H9 (cell line): ENCODE results near the gene TAF1. TPM values are rescaled to one million over a fixed set of nuclear protein-coding genes. Genes with fewer than 3 reads are reported as not detected.

Experiments used
- DNase-seq: peaks from one replicate; pipeline ENCODE4 v3.0.0-alpha.2; 2017
- H2AFZ ChIP-seq: one replicate; pipeline ENCODE4 v1.6.1; 2013; ENCODE audit warnings: mild to moderate bottlenecking, low read length, control low read depth, moderate library complexity
- H2AK5ac ChIP-seq: 2 replicates; pipeline ENCODE4 v1.6.1; 2013; ENCODE audit warnings: low read length, control low read depth, mixed read lengths; ENCODE audit not compliant: insufficient read length
- H2BK120ac ChIP-seq: one replicate; pipeline ENCODE4 v1.6.1; 2013; ENCODE audit warnings: low read depth, mild to moderate bottlenecking, low read length, control low read depth, inconsistent platforms; ENCODE audit not compliant: poor library complexity, severe bottlenecking
- H2BK12ac ChIP-seq: 2 replicates; pipeline ENCODE4 v1.6.1; 2013; ENCODE audit warnings: low read length, control low read depth, mixed read lengths, low read depth; ENCODE audit not compliant: insufficient read length
- H2BK15ac ChIP-seq: 2 replicates; pipeline ENCODE4 v1.6.1; 2013; ENCODE audit warnings: low read depth, low read length, control low read depth
- H2BK20ac ChIP-seq: one replicate; pipeline ENCODE4 v1.6.1; 2013; ENCODE audit warnings: low read depth, mild to moderate bottlenecking, low read length, control low read depth, inconsistent platforms; ENCODE audit not compliant: poor library complexity, severe bottlenecking
- H2BK5ac ChIP-seq: 2 replicates; pipeline ENCODE4 v1.6.1; 2013; ENCODE audit warnings: low read length, control low read depth, mixed read lengths; ENCODE audit not compliant: insufficient read length
- H3K14ac ChIP-seq: 2 replicates; pipeline ENCODE4 v1.6.1; 2013; ENCODE audit warnings: low read length, control low read depth; ENCODE audit not compliant: insufficient read depth
- H3K18ac ChIP-seq: 2 replicates; pipeline ENCODE4 v1.6.1; 2013; ENCODE audit warnings: low read depth, mild to moderate bottlenecking, mixed read lengths, low read length, control low read depth; ENCODE audit not compliant: insufficient read length
- H3K23ac ChIP-seq: 2 replicates; pipeline ENCODE4 v1.6.1; 2013; ENCODE audit warnings: low read length, control low read depth, mixed read lengths, low read depth; ENCODE audit not compliant: insufficient read length
- H3K23me2 ChIP-seq: 2 replicates; pipeline ENCODE4 v1.6.1; 2013; ENCODE audit warnings: low read depth, mild to moderate bottlenecking, mixed read lengths, low read length, control low read depth; ENCODE audit not compliant: insufficient read length, poor library complexity, severe bottlenecking
- H3K27ac ChIP-seq: 2 replicates; pipeline ENCODE4 v1.5.1; 2013; ENCODE audit warnings: low read length, control low read depth, mixed read lengths, low read depth; ENCODE audit not compliant: insufficient read length
- H3K27me3 ChIP-seq: 2 replicates; pipeline ENCODE4 v1.6.1; 2013; ENCODE audit warnings: low read length, control low read depth, inconsistent platforms; ENCODE audit not compliant: insufficient read depth
- H3K4ac ChIP-seq: 2 replicates; pipeline ENCODE4 v1.6.1; 2013; ENCODE audit warnings: low read depth, mild to moderate bottlenecking, control low read depth, inconsistent platforms, low read length, moderate library complexity
- H3K4me1 ChIP-seq: 2 replicates; pipeline ENCODE4 v1.6.1; 2013; ENCODE audit warnings: low read length, control low read depth, inconsistent platforms; ENCODE audit not compliant: insufficient read depth
- H3K4me2 ChIP-seq: 2 replicates; pipeline ENCODE4 v1.6.1; 2013; ENCODE audit warnings: low read length, control low read depth, mixed read lengths; ENCODE audit not compliant: insufficient read length, insufficient read depth
- H3K56ac ChIP-seq: 2 replicates; pipeline ENCODE4 v1.6.1; 2013; ENCODE audit warnings: low read depth, mild to moderate bottlenecking, mixed read lengths, low read length, control low read depth; ENCODE audit not compliant: insufficient read length
- H3K79me1 ChIP-seq: 2 replicates; pipeline ENCODE4 v1.6.1; 2013; ENCODE audit warnings: low read depth, mild to moderate bottlenecking, moderate library complexity, low read length, control low read depth, inconsistent platforms; ENCODE audit not compliant: insufficient read depth, poor library complexity, severe bottlenecking
- H3K79me2 ChIP-seq: 2 replicates; pipeline ENCODE4 v1.6.1; 2013; ENCODE audit warnings: low read length, control low read depth, inconsistent platforms; ENCODE audit not compliant: insufficient read depth
- H3K9ac ChIP-seq: 2 replicates; pipeline ENCODE4 v1.6.1; 2013; ENCODE audit warnings: low read length, control low read depth, mixed read lengths; ENCODE audit not compliant: insufficient read length; ENCODE audit errors: extremely low read depth
- H3K9me3 ChIP-seq: one replicate; pipeline ENCODE4 v1.6.1; 2013; ENCODE audit warnings: low read depth, low read length, inconsistent platforms; ENCODE audit not compliant: control insufficient read depth
- H3T11ph ChIP-seq: one replicate; pipeline ENCODE4 v1.6.1; 2013; ENCODE audit warnings: mild to moderate bottlenecking, low read length, control low read depth, inconsistent platforms
- H4K20me1 ChIP-seq: one replicate; pipeline ENCODE4 v1.6.1; 2013; ENCODE audit not compliant: control insufficient read depth, insufficient read length, insufficient read depth
- H4K5ac ChIP-seq: 2 replicates; pipeline ENCODE4 v1.6.1; 2013; ENCODE audit warnings: low read depth, mild to moderate bottlenecking, mixed read lengths, low read length, control low read depth; ENCODE audit not compliant: insufficient read length
- H4K8ac ChIP-seq: replicated peaks from 2 replicates; pipeline ENCODE4 v1.6.1; 2013; ENCODE audit warnings: low read length, control low read depth, mixed read lengths, low read depth; ENCODE audit not compliant: insufficient read length
- H4K91ac ChIP-seq: 2 replicates; pipeline ENCODE4 v1.6.1; 2013; ENCODE audit warnings: low read depth, mild to moderate bottlenecking, moderate library complexity, mixed read lengths, low read length, control low read depth; ENCODE audit not compliant: insufficient read length
- H3K27ac Mint-ChIP-seq, 3 experiments: 2 replicates in 2 of 3; 3 replicates in 1 of 3; pipeline ENCODE4 v1.8.0; 2020 to 2021; ENCODE audit warnings: mixed read lengths in 3 of 3, mild to moderate bottlenecking in 1 of 3, moderate library complexity in 1 of 3
- H3K27me3 Mint-ChIP-seq: 2 replicates; pipeline ENCODE4 v1.8.0; 2021; ENCODE audit warnings: low read depth, mild to moderate bottlenecking, moderate library complexity, mixed read lengths
- H3K36me3 Mint-ChIP-seq, 3 experiments: 2 replicates in 2 of 3; 3 replicates in 1 of 3; pipeline ENCODE4 v1.8.0; 2020 to 2021; ENCODE audit warnings: low read depth in 3 of 3, mixed read lengths in 3 of 3; ENCODE audit not compliant: insufficient read depth in 1 of 3
- H3K4me1 Mint-ChIP-seq, 2 experiments: 2 replicates each; pipeline ENCODE4 v1.8.0; 2020; ENCODE audit warnings: mixed read lengths in 2 of 2
- H3K4me3 Mint-ChIP-seq, 2 experiments: 2 replicates in 1 of 2; 3 replicates in 1 of 2; pipeline ENCODE4 v1.8.0; 2020 to 2021; ENCODE audit warnings: mild to moderate bottlenecking in 2 of 2, mixed read lengths in 2 of 2, moderate library complexity in 1 of 2
- H3K9me3 Mint-ChIP-seq, 2 experiments: 2 replicates in 1 of 2; 3 replicates in 1 of 2; pipeline ENCODE4 v1.8.0; 2020; ENCODE audit warnings: mild to moderate bottlenecking in 2 of 2, mixed read lengths in 2 of 2, moderate library complexity in 1 of 2
- total RNA-seq: library from RNA; stranded (reverse); gene quantifications from 2 replicates; pipeline ENCODE4 v1.2.1, GENCODE V29; 2021
- TF ChIP-seq, protein P1 (sequence below): fragments of 200-600 bp; sonication (generic); conservative IDR thresholded peaks from 3 replicates; pipeline ENCODE4 v1.8.0; 2021; ENCODE audit warnings: antibody characterized with exemption, mild to moderate bottlenecking

The TAF1 gene
- total RNA-seq, 1 experiment from 2014 or later = 32.2 TPM

DNA sequence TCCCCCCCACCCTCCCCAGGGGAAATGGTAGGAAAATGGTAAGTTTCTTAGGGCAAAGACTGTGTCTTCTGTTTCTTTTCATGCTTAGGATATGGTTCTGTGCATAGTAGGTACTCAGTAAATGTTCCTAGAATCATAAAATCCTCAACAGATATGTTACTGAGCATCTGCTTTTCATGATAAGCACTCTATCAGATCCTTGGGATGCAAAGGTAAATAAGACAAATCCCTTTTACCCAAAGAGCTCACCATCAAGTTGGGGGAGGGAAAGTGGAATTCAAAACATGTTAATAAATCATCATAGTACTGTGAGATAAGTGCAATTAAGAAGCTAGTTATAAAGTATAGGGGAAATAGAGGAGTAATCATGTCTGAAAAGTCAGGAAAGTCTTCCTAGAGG, 98.8 kb downstream of the TAF1 start:
- Histone ChIP-seq H3K9me3 (peaks cover 32% of the 10 kb centered on the region), H2BK20ac (no peak overlapping the region), H4K20me1 (no peaks in the 10 kb centered on the region), H3K27me3 (no peaks in the 10 kb centered on the region), H3K4me2 (no peak overlapping the region), H3K18ac (no peak overlapping the region), H3K27ac (no peak overlapping the region), H2AK5ac (no peak overlapping the region), H4K8ac (no peak overlapping the region), H2BK5ac (no peak overlapping the region), H3K79me1 (no peaks in the 10 kb centered on the region), H3K14ac (no peak overlapping the region), H3K23me2 (no peaks in the 10 kb centered on the region), H3K9ac (no peak overlapping the region), H3K23ac (no peak overlapping the region), H2AFZ (no peak overlapping the region), H2BK15ac (no peak overlapping the region), H4K5ac (no peak overlapping the region), H2BK12ac (no peak overlapping the region), H3T11ph (no peak overlapping the region), H3K4ac (no peak overlapping the region), H2BK120ac (no peak overlapping the region), H3K79me2 (no peaks in the 10 kb centered on the region), H3K4me1 (no peaks in the 10 kb centered on the region), H4K91ac (no peak overlapping the region), H3K56ac (no peak overlapping the region)
- no peak for DNase-seq
- no peak overlapping the region for H3K27ac Mint-ChIP-seq
- H3K4me3 Mint-ChIP-seq = no peak overlapping the region
- no peaks in the 10 kb centered on the region for H3K4me1 Mint-ChIP-seq
- TF ChIP-seq, protein P1, sequence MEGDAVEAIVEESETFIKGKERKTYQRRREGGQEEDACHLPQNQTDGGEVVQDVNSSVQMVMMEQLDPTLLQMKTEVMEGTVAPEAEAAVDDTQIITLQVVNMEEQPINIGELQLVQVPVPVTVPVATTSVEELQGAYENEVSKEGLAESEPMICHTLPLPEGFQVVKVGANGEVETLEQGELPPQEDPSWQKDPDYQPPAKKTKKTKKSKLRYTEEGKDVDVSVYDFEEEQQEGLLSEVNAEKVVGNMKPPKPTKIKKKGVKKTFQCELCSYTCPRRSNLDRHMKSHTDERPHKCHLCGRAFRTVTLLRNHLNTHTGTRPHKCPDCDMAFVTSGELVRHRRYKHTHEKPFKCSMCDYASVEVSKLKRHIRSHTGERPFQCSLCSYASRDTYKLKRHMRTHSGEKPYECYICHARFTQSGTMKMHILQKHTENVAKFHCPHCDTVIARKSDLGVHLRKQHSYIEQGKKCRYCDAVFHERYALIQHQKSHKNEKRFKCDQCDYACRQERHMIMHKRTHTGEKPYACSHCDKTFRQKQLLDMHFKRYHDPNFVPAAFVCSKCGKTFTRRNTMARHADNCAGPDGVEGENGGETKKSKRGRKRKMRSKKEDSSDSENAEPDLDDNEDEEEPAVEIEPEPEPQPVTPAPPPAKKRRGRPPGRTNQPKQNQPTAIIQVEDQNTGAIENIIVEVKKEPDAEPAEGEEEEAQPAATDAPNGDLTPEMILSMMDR = no peak
- H3K27me3 Mint-ChIP-seq = no peaks in the 10 kb centered on the region
- H3K9me3 Mint-ChIP-seq = peaks cover 53 to 68% of the 10 kb centered on the region in 2 experiments
- peaks cover 35 to 61% (median 59%) of the 10 kb centered on the region in 3 experiments; a peak in 6 of 7 replicates for H3K36me3 Mint-ChIP-seq
